ENCODE data around the gene FARP2.

FARP2 gene

GRCh38 chr2:241460631-241461030 lies 104.5 kb downstream of the FARP2 start:
- TF ChIP-seq MYC (IDR thresholded peaks at IDR 0.05; ENCODE audit: low read depth, low read length) = no peak
- no peak for TF ChIP-seq POLR2A (IDR thresholded peaks at IDR 0.05; ENCODE audit: extremely low read depth, insufficient read length)
- no peak for TF ChIP-seq MAX (IDR thresholded peaks at IDR 0.05; ENCODE audit: low read depth, low read length)
- no peak for TF ChIP-seq CTCF (IDR thresholded peaks at IDR 0.05; ENCODE audit: low read depth, low read length)
- DNase-seq (ENCODE audit: low read depth) = no peak
- no peak overlapping the region for H3K4me3 ChIP-seq (ENCODE audit: low read depth, low read length)

GRCh38 chr2:241461693-241462677 lies 105.9 kb downstream of the FARP2 start:
- H3K4me3 ChIP-seq (ENCODE audit: low read depth, low read length) = no peak overlapping the region
- no peak for DNase-seq (ENCODE audit: low read depth)
- no peak for TF ChIP-seq CTCF (IDR thresholded peaks at IDR 0.05; ENCODE audit: low read depth, low read length)
- no peak for TF ChIP-seq POLR2A (IDR thresholded peaks at IDR 0.05; ENCODE audit: extremely low read depth, insufficient read length)
- no peak for TF ChIP-seq MYC (IDR thresholded peaks at IDR 0.05; ENCODE audit: low read depth, low read length)
- TF ChIP-seq MAX (IDR thresholded peaks at IDR 0.05; ENCODE audit: low read depth, low read length) = no peak

- no peak for DNase-seq (ENCODE audit: low read depth)
- no peak overlapping the region for H3K4me3 ChIP-seq (ENCODE audit: low read depth, low read length)
- no peak for TF ChIP-seq MAX (IDR thresholded peaks at IDR 0.05; ENCODE audit: low read depth, low read length)
- TF ChIP-seq MYC (IDR thresholded peaks at IDR 0.05; ENCODE audit: low read depth, low read length) = no peak
- no peak for TF ChIP-seq CTCF (IDR thresholded peaks at IDR 0.05; ENCODE audit: low read depth, low read length)
- TF ChIP-seq POLR2A (IDR thresholded peaks at IDR 0.05; ENCODE audit: extremely low read depth, insufficient read length) = no peak
Measured at GRCh38 chr2:241463276-241464135, 107.4 kb downstream of the FARP2 start.

- TF ChIP-seq MYC (IDR thresholded peaks at IDR 0.05; ENCODE audit: low read depth, low read length) (no peak), MAX (IDR thresholded peaks at IDR 0.05; ENCODE audit: low read depth, low read length) (no peak), POLR2A (IDR thresholded peaks at IDR 0.05; ENCODE audit: extremely low read depth, insufficient read length) (no peak), CTCF (IDR thresholded peaks at IDR 0.05; ENCODE audit: low read depth, low read length) (no peak)
- DNase-seq (ENCODE audit: low read depth) = no peak
- H3K4me3 ChIP-seq (ENCODE audit: low read depth, low read length) = no peak overlapping the region
Measured at GRCh38 chr2:241465543-241465942, 109.5 kb downstream of the FARP2 start.

- TF ChIP-seq CTCF (IDR thresholded peaks at IDR 0.05; ENCODE audit: low read depth, low read length) (no peak), MAX (IDR thresholded peaks at IDR 0.05; ENCODE audit: low read depth, low read length) (no peak), POLR2A (IDR thresholded peaks at IDR 0.05; ENCODE audit: extremely low read depth, insufficient read length) (no peak), MYC (IDR thresholded peaks at IDR 0.05; ENCODE audit: low read depth, low read length) (no peak)
- no peak overlapping the region for H3K4me3 ChIP-seq (ENCODE audit: low read depth, low read length)
- DNase-seq (ENCODE audit: low read depth) = no peak
Measured at GRCh38 chr2:241466230-241466629, 110.1 kb downstream of the FARP2 start.
